Natural killer cell (primary cell): ENCODE data around the gene MICALL2. TPM values are rescaled to one million over a fixed set of nuclear protein-coding genes. Genes with fewer than 3 reads are reported as not detected.

Experiments
- ATAC-seq, 3 donors: fragments of 150-1000 bp in 2 of 3; fragments of 200-7000 bp in 1 of 3; cut with Tn5 transposase; 1 replicate in 1 of 3; 2 replicates in 2 of 3; pipeline ENCODE4 v1.10.0; 2021; ENCODE audit warnings: mild to moderate bottlenecking in 2 of 3, moderate library complexity in 2 of 3
- DNase-seq, 2 donors: peaks; one replicate each; pipeline versions ENCODE4 v3.0.0 to v3.0.0-alpha.2; 2013 to 2021; ENCODE audit warnings: mixed read lengths in 1 of 2
- H3K27ac ChIP-seq: one replicate; pipeline ENCODE4 v1.5.1; 2013; ENCODE audit warnings: mild to moderate bottlenecking, low read length
- H3K27me3 ChIP-seq: one replicate; pipeline ENCODE4 v1.6.1; 2013; ENCODE audit warnings: low read length; ENCODE audit not compliant: control insufficient read depth, insufficient read depth
- H3K36me3 ChIP-seq: one replicate; pipeline ENCODE4 v1.6.1; 2013; ENCODE audit warnings: low read length; ENCODE audit not compliant: control insufficient read depth, insufficient read depth
- H3K4me1 ChIP-seq: one replicate; pipeline ENCODE4 v1.6.1; 2013; ENCODE audit warnings: low read length; ENCODE audit not compliant: control insufficient read depth, insufficient read depth
- H3K4me3 ChIP-seq: one replicate; pipeline ENCODE4 v1.5.1; 2013; ENCODE audit warnings: low read length
- H3K9me3 ChIP-seq: one replicate; pipeline ENCODE4 v1.6.1; 2013; ENCODE audit warnings: low read length; ENCODE audit not compliant: control insufficient read depth, insufficient read depth
- H3K27ac Mint-ChIP-seq, 2 donors: one replicate each; pipeline ENCODE4 v1.8.0; 2022; ENCODE audit warnings: mild to moderate bottlenecking in 2 of 2, mixed read lengths in 2 of 2, moderate library complexity in 1 of 2
- H3K27me3 Mint-ChIP-seq, 2 donors: one replicate each; pipeline ENCODE4 v1.8.0; 2022; ENCODE audit warnings: low read depth in 2 of 2, mixed read lengths in 2 of 2
- H3K36me3 Mint-ChIP-seq: one replicate; pipeline ENCODE4 v1.8.0; 2022; ENCODE audit warnings: mixed read lengths
- H3K4me1 Mint-ChIP-seq, 2 donors: one replicate each; pipeline ENCODE4 v1.8.0; 2022; ENCODE audit warnings: mixed read lengths in 2 of 2
- H3K4me3 Mint-ChIP-seq: one replicate; pipeline ENCODE4 v1.8.0; 2022; ENCODE audit warnings: mild to moderate bottlenecking, moderate library complexity, mixed read lengths
- H3K9me3 Mint-ChIP-seq, 2 donors: one replicate each; pipeline ENCODE4 v1.8.0; 2022; ENCODE audit warnings: mixed read lengths in 2 of 2
- CTCF ChIP-seq: fragments of 200-600 bp; IDR thresholded peaks from one replicate; pipeline ENCODE4 v1.8.0; 2022; ENCODE audit warnings: antibody characterized with exemption
- WGBS: methylation state at CpG from one replicate; pipeline ENCODE4 v1.1.7; 2013; ENCODE audit warnings: missing lambda C conversion rate; ENCODE audit not compliant: insufficient coverage; 5-methylcytosine and 5-hydroxymethylcytosine counted together
- intact Hi-C: fragments of 100-400 bp; cut with micrococcal nuclease; formaldehyde crosslinking; loops from one replicate; pipeline ENCODE4 v1.14.2; 2022
- total RNA-seq, 4 donors: library from RNA; stranded (reverse); fragments of 120-200 nt in 1 of 4; gene quantifications; one replicate each; pipeline versions ENCODE4 v1.2.3 to v1.2.4, GENCODE V29; 2013 to 2022

MICALL2 gene
- total RNA-seq, 3 donors from 2014 or later (not counting 1 experiment from before 2014, with no cell fraction given) = 2.5 to 4.4 (median 2.8) TPM

- Mint-ChIP-seq H3K4me1 (peaks cover 27 to 42% of the 10 kb centered on the region in 2 donors), H3K36me3 (no peaks in the 10 kb centered on the region), H3K9me3 (no peaks in the 10 kb centered on the region), H3K4me3 (peak within 1 kb of the TSS; percentile 89), H3K27ac (peak within 1 kb of the TSS; percentile 56 to 72), H3K27me3 (peaks cover 7 to 13% of the 10 kb centered on the region in 2 donors)
- ATAC-seq = peak; percentile 95 to 97 (median 97)
- Histone ChIP-seq H3K4me3 (peak within 1 kb of the TSS; percentile 63), H3K4me1 (peaks cover 36% of the 10 kb centered on the region), H3K27me3 (no peaks in the 10 kb centered on the region), H3K9me3 (no peaks in the 10 kb centered on the region), H3K27ac (no peak within 1 kb of the TSS), H3K36me3 (peaks cover 12% of the 10 kb centered on the region)
- peak; percentile 87 for TF ChIP-seq CTCF
- WGBS = under 1% methylated on average over 110 of the region's 118 CpGs
- peak; percentile 86 to 94 for DNase-seq
- intact Hi-C loops = no loop called here
Observed at GRCh38 chr7:1503816-1504775, 44.8 kb upstream of the MICALL2 start, which contains the start of gene INTS1. INTS1 (minus strand) TSS chr7:1504389; CDS start chr7:1503960, 429 bp downstream.

- H3K9me3 ChIP-seq = no peaks in the 10 kb centered on the region
- peaks cover 27 to 42% of the 10 kb centered on the region in 2 donors for H3K4me1 Mint-ChIP-seq
- ATAC-seq (no peak), DNase-seq (no peak)
- peak overlapping the region; percentile 56 to 72 for H3K27ac Mint-ChIP-seq
- H3K36me3 Mint-ChIP-seq = no peaks in the 10 kb centered on the region
- no peak overlapping the region for H3K27ac ChIP-seq
- no peaks in the 10 kb centered on the region for H3K27me3 ChIP-seq
- H3K9me3 Mint-ChIP-seq = no peaks in the 10 kb centered on the region
- TF ChIP-seq CTCF = no peak
- H3K4me1 ChIP-seq = peaks cover 36% of the 10 kb centered on the region
- WGBS = 37% methylated on average over 24 of the region's 24 CpGs
- peaks cover 3 to 10% of the 10 kb centered on the region in 2 donors for H3K27me3 Mint-ChIP-seq
- H3K4me3 Mint-ChIP-seq = peak overlapping the region; percentile 89
- H3K36me3 ChIP-seq = peaks cover 12% of the 10 kb centered on the region
- intact Hi-C loops = no loop called here
- peak overlapping the region; percentile 63 for H3K4me3 ChIP-seq
Observed at GRCh38 chr7:1503390-1503789, 44.1 kb upstream of the MICALL2 start.

GRCh38 chr7:1502845-1503244 lies 43.6 kb upstream of the MICALL2 start:
- TF ChIP-seq CTCF = no peak
- Mint-ChIP-seq H3K4me3 (peak overlapping the region; percentile 89), H3K4me1 (peaks cover 27 to 42% of the 10 kb centered on the region in 2 donors), H3K36me3 (no peaks in the 10 kb centered on the region), H3K27ac (peak overlapping the region; percentile 56 to 72), H3K27me3 (peaks cover 0 to 9% of the 10 kb centered on the region in 2 donors), H3K9me3 (no peaks in the 10 kb centered on the region)
- peaks cover 36% of the 10 kb centered on the region for H3K4me1 ChIP-seq
- H3K27ac ChIP-seq = no peak overlapping the region
- WGBS = 91% methylated on average over 20 of the region's 20 CpGs
- ATAC-seq = no peak
- H3K36me3 ChIP-seq = peaks cover 17% of the 10 kb centered on the region
- intact Hi-C loops = no loop called here
- no peak for DNase-seq
- no peaks in the 10 kb centered on the region for H3K27me3 ChIP-seq
- no peaks in the 10 kb centered on the region for H3K9me3 ChIP-seq
- H3K4me3 ChIP-seq = no peak overlapping the region
